H7 (cell line): ENCODE measurements around the gene BAHD1. TPM values are rescaled to one million over a fixed set of nuclear protein-coding genes. Genes with fewer than 3 reads are reported as not detected.
"Not testable (repeated sequence)": the region's sequence is repeated elsewhere in the genome, so short reads cannot be mapped to it uniquely, and the experiment has no call there.

Source experiments
- DNase-seq: peaks from one replicate; pipeline ENCODE4 v3.0.0; 2012
- H3K27me3 ChIP-seq: 2 replicates; pipeline ENCODE4 v1.6.0; 2011; ENCODE audit warnings: mild to moderate bottlenecking, low read length; ENCODE audit not compliant: control insufficient read depth, insufficient read depth
- H3K36me3 ChIP-seq: replicated peaks from 2 replicates; pipeline ENCODE4 v1.5.1; 2011; ENCODE audit warnings: low read length; ENCODE audit not compliant: control insufficient read depth, insufficient read depth
- H3K4me3 ChIP-seq: 2 replicates; pipeline ENCODE4 v1.5.1; 2011; ENCODE audit warnings: low read depth, mild to moderate bottlenecking, control low read depth, low read length, moderate library complexity; ENCODE audit not compliant: insufficient read depth
- total RNA-seq: library from RNA; depleted of rRNA; stranded (reverse); fragments of >200 nt; shearing (Covaris generic); gene quantifications from 2 replicates; pipeline ENCODE4 v1.2.3, GENCODE V29; 2014

Gene BAHD1
- total RNA-seq, 1 experiment from 2014 or later, result 47.4 TPM

DNA sequence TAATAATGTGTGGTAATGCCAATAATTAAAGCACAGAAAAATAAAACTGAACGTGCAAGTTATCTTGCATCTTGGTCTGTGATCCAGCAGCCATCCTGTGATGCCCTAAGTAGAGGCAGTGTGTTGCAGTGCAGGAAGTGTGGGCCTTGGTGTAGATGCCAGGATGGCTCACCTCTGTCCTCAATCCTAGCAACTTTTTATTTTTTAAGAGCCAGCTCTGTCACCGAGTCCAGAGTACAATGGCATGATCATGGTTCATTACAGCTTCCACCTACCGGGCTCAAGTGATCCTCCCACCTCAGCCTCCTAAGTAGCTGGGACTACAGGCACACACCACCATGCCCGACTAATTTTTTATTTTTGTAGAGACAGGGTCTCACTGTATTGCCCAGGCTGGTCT, 7.6 kb downstream of the BAHD1 start:
- H3K36me3 ChIP-seq, result no peaks in the 10 kb centered on the region; the same call in 1 of the 2 replicates
- H3K27me3 ChIP-seq, result no peaks in the 10 kb centered on the region
- no peak for DNase-seq
- no peak overlapping the region for H3K4me3 ChIP-seq

DNA sequence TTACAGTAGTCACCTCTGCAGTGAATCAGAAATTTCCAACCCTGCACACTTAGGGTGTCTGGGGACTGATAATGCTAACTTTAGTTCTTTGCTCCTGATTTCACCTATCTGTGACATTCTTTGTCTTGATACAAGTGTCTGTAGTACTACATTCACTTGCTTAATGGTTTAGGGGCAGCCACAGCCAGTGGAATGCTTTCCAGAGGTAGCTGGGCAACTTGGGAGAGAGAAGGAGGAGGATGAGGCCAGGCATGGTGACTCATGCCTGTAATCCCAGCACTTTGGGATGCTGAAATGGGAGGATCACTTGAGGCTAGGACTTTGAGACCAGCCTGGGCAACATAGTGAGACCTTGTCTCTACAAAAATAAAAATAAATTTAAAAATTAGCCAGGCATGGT, 8.5 kb downstream of the BAHD1 start:
- Histone ChIP-seq H3K27me3 (no peaks in the 10 kb centered on the region), H3K36me3 (no peaks in the 10 kb centered on the region; the same call in 1 of the 2 replicates), H3K4me3 (no peak overlapping the region)
- no peak for DNase-seq

DNA sequence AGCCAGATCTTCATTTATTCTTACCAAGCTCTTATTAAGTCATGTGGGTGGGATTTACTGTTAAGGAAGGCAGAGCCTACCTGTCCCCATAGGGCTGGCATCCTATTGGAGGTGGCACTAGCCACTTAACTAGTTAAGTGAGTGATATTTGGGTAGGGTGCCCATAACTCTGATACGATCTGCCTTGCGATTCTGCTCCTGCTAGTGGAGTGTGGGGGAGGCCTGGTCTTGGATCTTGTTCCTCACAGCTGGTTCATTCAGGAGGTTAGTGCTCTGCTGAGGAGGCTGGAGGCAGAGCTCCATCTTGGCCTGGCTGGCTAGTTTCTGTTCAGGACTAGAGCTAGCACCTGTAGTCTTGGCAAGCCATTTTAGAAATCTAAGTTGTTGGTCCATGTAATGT, 9.3 kb downstream of the BAHD1 start:
- H3K36me3 ChIP-seq, result no peaks in the 10 kb centered on the region; the same call in 1 of the 2 replicates
- no peak for DNase-seq

DNA sequence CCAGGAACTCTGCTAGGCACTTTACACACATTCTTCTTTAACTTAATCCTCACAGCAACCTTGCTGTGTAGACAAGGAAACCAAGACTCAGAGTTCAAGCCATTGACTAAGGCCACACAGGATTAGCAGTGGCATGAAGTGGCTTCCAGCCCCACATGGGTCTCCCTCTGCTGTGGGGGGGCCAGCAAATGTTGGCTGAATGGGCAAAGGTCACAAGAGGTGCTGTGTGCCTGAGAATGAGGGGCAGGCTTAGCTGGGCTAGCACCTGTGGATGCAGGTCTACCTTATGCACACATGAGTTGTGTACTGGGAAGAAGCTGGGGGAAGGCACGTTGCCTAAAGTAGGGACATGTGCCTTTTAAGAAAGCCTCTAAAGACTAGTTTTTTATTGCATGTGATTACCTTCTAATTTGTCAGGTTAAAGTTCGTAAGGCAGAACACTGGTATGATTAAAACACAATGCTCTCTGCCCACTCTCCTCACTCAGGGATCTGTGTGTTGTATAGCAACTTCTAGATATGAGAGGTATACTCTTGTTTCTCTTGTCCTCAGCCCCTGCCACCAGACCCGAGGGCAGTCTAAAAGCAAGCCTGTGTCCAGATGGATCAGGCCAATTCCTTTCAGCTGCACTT, 10.9 kb downstream of the BAHD1 start:
- no peaks in the 10 kb centered on the region for H3K27me3 ChIP-seq
- DNase-seq, result no peak
- H3K36me3 ChIP-seq, result no peaks in the 10 kb centered on the region; the same call in 1 of the 2 replicates
- H3K4me3 ChIP-seq, result no peak overlapping the region

More for the DNA sequence above, 9.3 kb downstream of the BAHD1 start:
- H3K27me3 ChIP-seq, result no peaks in the 10 kb centered on the region
- no peak overlapping the region for H3K4me3 ChIP-seq

DNA sequence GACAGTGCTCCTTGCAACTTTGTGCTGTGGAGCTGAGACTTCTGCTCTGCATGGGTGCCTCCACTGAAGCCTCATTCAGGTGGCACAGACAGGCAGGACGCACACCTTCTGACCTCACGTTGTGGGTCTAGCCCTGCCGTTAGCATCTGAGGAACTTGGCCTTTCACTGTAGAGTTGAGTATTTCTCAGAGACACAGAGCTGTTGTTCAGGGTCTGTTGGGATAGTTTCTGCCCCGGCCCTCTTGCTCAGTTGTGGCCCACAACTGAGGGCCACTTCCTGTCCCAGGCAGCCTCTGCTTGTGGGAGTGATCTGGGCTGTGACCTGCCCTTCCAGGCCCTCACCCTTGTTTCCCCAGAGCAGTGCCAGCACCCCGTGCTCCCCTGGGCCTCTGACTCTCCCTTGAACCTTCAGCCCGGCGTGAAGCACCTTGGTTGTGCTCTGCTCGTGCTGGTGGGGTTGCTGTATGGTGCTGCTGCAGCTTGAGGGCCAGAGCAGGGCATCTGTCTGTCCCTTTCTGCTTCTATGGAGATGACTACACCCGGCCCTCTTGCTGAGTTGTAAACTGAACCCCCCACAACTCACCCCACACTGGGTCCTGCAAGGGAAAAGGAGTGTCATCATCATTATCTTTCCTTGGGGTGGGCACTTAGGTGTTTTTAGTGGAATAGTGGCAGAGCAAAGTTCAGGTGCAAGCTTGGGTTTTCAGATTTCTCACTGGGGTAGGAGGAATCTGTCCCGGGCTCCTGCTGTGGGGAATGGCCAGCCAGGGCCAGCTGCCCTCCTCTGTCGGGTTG, 11.7 kb downstream of the BAHD1 start:
- H3K4me3 ChIP-seq, result no peak overlapping the region
- no peaks in the 10 kb centered on the region for H3K27me3 ChIP-seq
- DNase-seq, result no peak

DNA sequence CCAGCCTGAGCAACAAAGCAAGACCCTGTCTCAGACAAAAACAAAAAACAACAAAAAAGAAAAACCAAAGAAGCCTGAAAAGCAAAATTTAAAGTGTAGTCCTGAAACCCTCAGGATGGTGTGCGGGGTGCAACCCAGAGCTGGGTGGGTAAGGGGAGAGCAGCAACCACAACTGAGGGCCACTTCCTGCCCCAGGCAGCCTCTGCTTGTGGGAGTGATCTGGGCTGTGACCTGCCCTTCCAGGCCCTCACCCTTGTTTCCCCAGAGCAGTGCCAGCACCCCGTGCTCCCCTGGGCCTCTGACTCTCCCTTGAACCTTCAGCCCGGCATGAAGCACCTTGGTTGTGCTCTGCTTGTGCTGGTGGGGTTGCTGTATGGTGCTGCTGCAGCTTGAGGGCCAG, 13.2 kb downstream of the BAHD1 start:
- DNase-seq, H3K27me3 ChIP-seq, H3K4me3 ChIP-seq: not testable (repeated sequence)

More for the DNA sequence above, 11.7 kb downstream of the BAHD1 start:
- H3K36me3 ChIP-seq, result no peaks in the 10 kb centered on the region; the same call in 1 of the 2 replicates

DNA sequence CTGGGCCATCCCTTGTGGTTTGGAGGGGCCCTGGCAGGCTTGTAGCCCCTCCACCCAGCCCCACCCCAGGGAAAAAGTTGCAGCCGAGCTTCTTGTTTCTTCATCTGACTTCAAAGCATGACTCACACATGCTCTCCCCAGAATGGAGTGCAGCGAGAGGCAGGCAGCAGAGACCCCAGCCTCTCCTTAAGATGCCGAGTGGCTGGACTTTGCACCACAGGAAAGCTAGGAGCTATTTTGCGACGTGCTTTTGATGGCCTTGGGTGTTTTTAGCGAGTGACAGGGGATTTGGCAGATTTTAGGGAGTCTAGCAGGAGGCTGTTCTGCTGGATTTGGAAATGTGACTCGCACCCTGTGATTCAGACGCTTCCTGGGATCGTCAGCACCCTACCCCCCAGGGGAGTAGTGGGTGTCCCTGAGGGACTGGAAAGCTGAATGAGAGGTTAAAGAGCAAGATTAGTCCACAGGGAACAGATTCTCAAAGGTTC, 14.2 kb downstream of the BAHD1 start:
- peaks cover 8% of the 10 kb centered on the region for H3K36me3 ChIP-seq
- no peak overlapping the region for H3K4me3 ChIP-seq
- DNase-seq, result no peak
- no peaks in the 10 kb centered on the region for H3K27me3 ChIP-seq

More for the DNA sequence above, 13.2 kb downstream of the BAHD1 start:
- H3K36me3 ChIP-seq, result not testable (repeated sequence)

DNA sequence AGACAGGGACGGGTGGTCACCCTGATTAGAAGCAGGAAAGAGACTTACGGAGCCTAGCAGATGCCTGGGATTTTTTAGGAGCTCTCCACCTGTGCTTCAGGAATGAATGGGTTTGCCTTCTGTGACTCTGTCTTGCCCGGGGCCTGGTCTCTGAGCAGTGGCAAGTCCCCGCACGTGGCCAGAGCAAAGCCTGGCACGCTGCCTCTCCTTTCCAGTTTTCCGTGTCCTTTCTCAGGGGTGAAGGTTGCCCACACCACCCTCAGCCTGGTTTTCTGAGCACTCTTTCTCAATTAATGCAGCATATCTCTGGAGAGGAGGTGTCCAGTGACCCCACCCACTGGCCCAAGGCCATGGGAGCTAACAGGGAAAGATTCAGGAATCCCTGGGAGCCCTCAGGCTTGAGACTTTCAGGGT, 15.6 kb downstream of the BAHD1 start:
- no peak overlapping the region for H3K4me3 ChIP-seq
- no peaks in the 10 kb centered on the region for H3K27me3 ChIP-seq
- no peak for DNase-seq
- H3K36me3 ChIP-seq, result peaks cover 8% of the 10 kb centered on the region

DNA sequence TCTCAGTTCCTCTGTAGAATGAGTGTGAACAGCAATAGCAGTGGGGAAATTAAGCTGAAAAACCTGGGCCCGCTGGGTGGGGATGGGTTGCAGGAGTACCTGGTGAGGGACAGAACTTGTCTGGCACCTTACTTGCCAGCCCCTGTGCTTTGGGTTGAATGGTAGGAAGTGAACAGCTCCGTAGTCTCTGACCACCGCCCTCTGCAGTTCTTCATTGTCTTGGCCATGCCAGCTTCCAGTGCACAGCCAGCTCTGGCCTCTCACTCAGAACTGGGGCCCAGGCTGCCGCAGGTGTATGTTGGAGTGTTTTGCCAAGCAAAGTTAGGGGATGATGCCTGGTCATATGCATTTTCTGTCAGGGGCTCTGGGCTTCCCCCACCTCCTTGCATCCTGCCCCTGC, 16.0 kb downstream of the BAHD1 start:
- no peaks in the 10 kb centered on the region for H3K27me3 ChIP-seq
- no peak overlapping the region for H3K4me3 ChIP-seq
- H3K36me3 ChIP-seq, result peaks cover 10% of the 10 kb centered on the region
- no peak for DNase-seq

DNA sequence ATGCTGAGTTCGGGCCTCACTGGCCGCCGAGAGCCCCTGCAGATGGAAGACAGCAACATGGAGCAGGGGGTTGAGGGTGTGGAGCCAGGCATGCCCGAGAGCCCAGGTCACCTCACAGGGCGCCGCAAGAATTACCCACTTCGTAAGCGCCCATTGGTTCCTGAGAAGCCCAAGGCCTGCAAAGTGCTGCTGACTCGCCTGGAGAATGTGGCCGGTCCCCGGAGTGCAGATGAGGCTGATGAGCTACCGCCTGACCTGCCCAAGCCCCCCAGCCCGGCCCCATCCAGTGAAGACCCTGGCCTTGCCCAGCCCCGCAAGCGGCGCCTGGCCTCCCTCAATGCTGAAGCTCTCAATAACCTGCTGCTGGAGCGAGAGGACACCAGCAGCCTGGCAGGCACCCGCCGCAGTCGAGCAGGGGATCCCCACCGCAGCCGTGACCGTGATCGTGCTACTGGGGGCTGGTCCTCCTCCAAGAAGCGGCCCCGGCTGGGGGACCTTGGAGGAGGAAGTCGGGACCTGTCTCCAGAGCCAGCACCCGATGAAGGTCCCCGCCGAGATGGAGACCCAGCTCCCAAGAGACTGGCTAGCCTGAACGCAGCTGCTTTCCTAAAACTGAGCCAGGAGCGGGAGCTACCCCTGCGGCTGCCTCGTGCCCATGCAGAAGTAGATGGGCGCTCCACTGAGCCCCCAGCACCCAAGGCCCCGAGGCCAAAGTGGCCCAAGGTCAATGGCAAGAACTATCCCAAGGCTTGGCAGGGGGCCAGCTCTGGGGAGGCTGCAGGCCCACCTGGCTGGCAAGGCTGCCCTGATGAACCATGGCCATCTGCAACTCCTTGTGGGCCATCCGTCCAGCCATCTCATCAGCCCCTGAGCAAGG, 18.0 kb downstream of the BAHD1 start:
- Histone ChIP-seq H3K27me3 (no peaks in the 10 kb centered on the region), H3K4me3 (no peak overlapping the region), H3K36me3 (peaks cover 20% of the 10 kb centered on the region)
- no peak for DNase-seq

DNA sequence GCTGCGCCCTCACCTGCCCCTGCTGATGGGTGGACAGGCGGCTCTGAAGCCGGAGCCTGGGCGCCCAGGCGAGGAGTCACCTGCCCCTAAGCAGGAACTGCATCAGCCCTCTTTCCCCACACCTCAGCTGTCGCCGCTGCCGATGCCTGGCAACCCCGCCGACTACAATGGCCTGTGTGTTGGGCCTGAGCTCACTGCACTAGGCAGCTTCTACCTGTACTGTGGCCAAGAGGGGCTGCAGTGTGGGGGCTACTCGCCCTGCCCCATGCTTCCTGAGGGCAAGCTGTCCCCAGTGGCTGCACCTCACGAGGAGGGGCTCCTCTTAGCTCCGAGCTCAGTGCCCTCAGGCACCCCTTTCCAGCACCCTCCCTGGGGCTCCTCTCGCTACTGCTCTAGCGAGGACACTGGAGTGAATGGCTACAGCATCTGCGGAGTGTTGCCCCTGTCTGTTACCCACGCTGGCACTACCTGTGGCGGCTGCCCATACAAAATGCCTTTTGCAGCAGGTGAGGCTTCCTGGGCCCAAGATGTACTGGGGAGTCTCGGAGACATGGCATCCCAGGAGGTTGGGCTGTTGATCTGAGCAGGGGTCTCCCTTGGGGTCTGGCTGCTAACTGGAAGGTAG, 18.8 kb downstream of the BAHD1 start:
- no peak overlapping the region for H3K4me3 ChIP-seq
- no peak for DNase-seq
- H3K36me3 ChIP-seq, result peaks cover 26% of the 10 kb centered on the region
- H3K27me3 ChIP-seq, result no peaks in the 10 kb centered on the region

DNA sequence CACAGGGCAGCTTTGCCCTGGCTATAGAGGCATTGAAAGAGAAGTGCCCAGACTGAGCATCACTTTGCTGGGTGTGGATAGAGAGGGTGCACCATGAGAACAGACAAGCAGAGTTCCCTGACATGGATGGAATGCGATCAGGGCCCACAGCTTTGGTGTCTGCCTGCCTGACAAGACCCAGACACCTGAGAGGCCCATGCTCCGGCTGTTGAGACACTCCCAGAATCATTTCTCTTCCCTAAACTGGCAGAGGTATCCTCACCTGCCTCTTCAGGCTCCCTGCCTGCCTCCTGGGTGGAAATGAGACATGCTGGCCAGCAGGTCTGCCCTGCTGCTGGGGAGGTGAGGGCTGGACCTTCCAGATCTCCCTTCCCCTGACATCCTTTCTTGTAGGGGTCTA, 19.7 kb downstream of the BAHD1 start:
- Histone ChIP-seq H3K36me3 (peaks cover 35% of the 10 kb centered on the region), H3K4me3 (no peak overlapping the region), H3K27me3 (no peaks in the 10 kb centered on the region)

DNA sequence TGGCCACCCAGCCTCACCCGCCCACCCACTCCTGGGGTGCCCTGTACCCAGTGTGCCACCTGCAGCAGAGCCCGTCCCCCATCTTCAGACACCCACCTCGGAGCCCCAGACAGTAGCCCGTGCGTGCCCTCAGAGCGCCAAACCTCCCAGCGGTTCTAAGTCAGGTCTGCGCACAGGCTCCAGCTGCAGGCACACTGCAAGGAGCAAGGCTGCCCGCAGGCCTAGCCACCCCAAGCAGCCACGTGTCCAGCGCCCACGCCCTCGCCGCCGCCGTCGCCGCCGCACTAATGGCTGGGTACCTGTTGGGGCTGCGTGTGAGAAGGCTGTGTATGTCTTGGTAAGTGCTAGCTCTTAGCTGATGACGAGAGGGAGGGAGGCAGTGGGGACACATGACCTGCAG, 21.2 kb downstream of the BAHD1 start:
- no peak for DNase-seq
- Histone ChIP-seq H3K27me3 (no peaks in the 10 kb centered on the region), H3K4me3 (no peak overlapping the region), H3K36me3 (peaks cover 44% of the 10 kb centered on the region)

More for the DNA sequence above, 19.7 kb downstream of the BAHD1 start:
- DNase-seq, result no peak

DNA sequence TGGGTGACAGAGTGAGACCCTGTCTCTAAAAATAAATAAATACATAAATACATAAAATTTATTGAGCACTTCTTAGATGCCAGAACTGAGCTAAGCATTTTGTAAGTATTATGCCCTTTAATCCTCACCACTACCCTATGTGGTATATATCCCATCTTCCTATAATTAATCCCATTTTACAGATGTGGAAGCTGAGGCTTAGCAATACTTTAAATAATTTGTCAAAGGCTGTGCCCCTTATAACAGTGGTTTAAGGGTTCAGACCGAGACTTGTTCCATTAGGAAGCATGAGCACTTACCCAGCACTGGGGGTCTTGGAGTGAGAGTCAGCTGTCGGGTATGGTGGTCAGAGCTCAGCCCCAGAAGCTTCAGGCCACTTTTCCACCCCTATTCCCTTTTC, 22.5 kb downstream of the BAHD1 start:
- H3K36me3 ChIP-seq, result peaks cover 47% of the 10 kb centered on the region
- H3K27me3 ChIP-seq, result no peaks in the 10 kb centered on the region
- H3K4me3 ChIP-seq, result no peak overlapping the region
- no peak for DNase-seq
